Endometrium (tissue), 2 donors: ENCODE results near the gene FUT7.
"Not testable (repeated sequence)": the region's sequence is repeated elsewhere in the genome, so short reads cannot be mapped to it uniquely, and the experiment has no call there.

Experiments used
- FAIRE-seq: peaks from 2 replicates; lab custom pipeline; 2012; peaks lifted over from hg19 to GRCh38; lab: Jason Lieb, UNC
- donor health status: control.
- donor health status: control.

The FUT7 gene

GRCh38 chr9:137049544-137050449 is 17.9 kb upstream of the FUT7 start:
- peak; percentile 72 for FAIRE-seq

GRCh38 chr9:137048655-137049543 is 17.0 kb upstream of the FUT7 start:
- FAIRE-seq: no peak

GRCh38 chr9:137046088-137046787 is 14.3 kb upstream of the FUT7 start, which contains the start of gene NPDC1:
NPDC1 (minus strand) TSS chr9:137046177; CDS start chr9:137045989, 188 bp downstream.
- FAIRE-seq: no peak

- no peak for FAIRE-seq
These were observed 13.6 kb upstream of the FUT7 start for GRCh38 chr9:137045294-137046087.

- FAIRE-seq: no peak
These were observed 12.8 kb upstream of the FUT7 start for GRCh38 chr9:137044502-137045177.

- no peak for FAIRE-seq
These were observed 12.1 kb upstream of the FUT7 start for GRCh38 chr9:137044037-137044436.

GRCh38 chr9:137042751-137043727 is 11.2 kb upstream of the FUT7 start:
- FAIRE-seq: no peak

GRCh38 chr9:137041124-137041523 is 9.2 kb upstream of the FUT7 start:
- FAIRE-seq: no peak

- no peak for FAIRE-seq
These were observed 8.7 kb upstream of the FUT7 start for GRCh38 chr9:137040568-137040967.

GRCh38 chr9:137039611-137040366 is 7.9 kb upstream of the FUT7 start:
- FAIRE-seq: no peak

GRCh38 chr9:137038916-137039315 is 7.0 kb upstream of the FUT7 start:
- FAIRE-seq: no peak

- no peak for FAIRE-seq
These were observed 5.6 kb upstream of the FUT7 start for GRCh38 chr9:137037483-137037882.

GRCh38 chr9:137037035-137037434 is 5.1 kb upstream of the FUT7 start:
- FAIRE-seq: no peak

GRCh38 chr9:137035937-137036336 is 4.0 kb upstream of the FUT7 start:
- no peak for FAIRE-seq

- FAIRE-seq: no peak
These were observed 3.6 kb upstream of the FUT7 start for GRCh38 chr9:137035507-137035834.

GRCh38 chr9:137034709-137035506 is 3.0 kb upstream of the FUT7 start:
- no peak for FAIRE-seq

- FAIRE-seq: no peak
These were observed 2.3 kb upstream of the FUT7 start for GRCh38 chr9:137034039-137034708.

- FAIRE-seq: not testable (repeated sequence)
These were observed 1.6 kb upstream of the FUT7 start for GRCh38 chr9:137033481-137033880.
